Uterus (tissue), 2 donors: ENCODE measurements around the gene NOVA2.

ENCODE experiments used
- CTCF ChIP-seq, 4 experiments: fragments of 200-600 bp in 2 of 4; fragments of 450-650 bp in 2 of 4; sonication (generic) in 2 of 4; IDR thresholded peaks; one replicate each; pipeline ENCODE4 v1.5.1; 2016 to 2019; ENCODE audit warnings: antibody characterized with exemption in 4 of 4, mild to moderate bottlenecking in 2 of 4, moderate library complexity in 1 of 4
- POLR2A ChIP-seq, 2 donors: fragments of 450-650 bp; IDR thresholded peaks; one replicate each; pipeline ENCODE4 v1.6.1; 2016; ENCODE audit warnings: antibody characterized with exemption in 2 of 2, mild to moderate bottlenecking in 1 of 2, moderate library complexity in 1 of 2

- TF ChIP-seq CTCF (IDR thresholded peaks at IDR 0.05), result no peak
- no peak for TF ChIP-seq POLR2A (IDR thresholded peaks at IDR 0.05)
These were observed 621 bp downstream of the NOVA2 start for GRCh38 chr19:45972947-45973540.
